ENCODE data around the gene GNL1.

Gene GNL1

GRCh38 chr6:30568245-30568644 is 12.0 kb upstream of the GNL1 start:
- DNase-seq (ENCODE audit: low read depth, low spot score) = no peak

GRCh38 chr6:30565772-30566171 is 9.5 kb upstream of the GNL1 start:
- no peak for DNase-seq (ENCODE audit: low read depth, low spot score)

- DNase-seq (ENCODE audit: low read depth, low spot score) = no peak
Observed at GRCh38 chr6:30564114-30564513, 7.8 kb upstream of the GNL1 start.

GRCh38 chr6:30562470-30563425 is 6.5 kb upstream of the GNL1 start:
- no peak for DNase-seq (ENCODE audit: low read depth, low spot score)

GRCh38 chr6:30560930-30561329 is 4.6 kb upstream of the GNL1 start:
- no peak for DNase-seq (ENCODE audit: low read depth, low spot score)

GRCh38 chr6:30557683-30557981 is 1.3 kb upstream of the GNL1 start:
- no peak for DNase-seq (ENCODE audit: low read depth, low spot score)

- DNase-seq (ENCODE audit: low read depth, low spot score) = peak; percentile 97
Observed at GRCh38 chr6:30556906-30557682, 805 bp upstream of the GNL1 start, which contains the start of gene PRR3. Gene PRR3 (plus strand): TSS chr6:30557295. CDS start chr6:30557345, 50 bp downstream.

GRCh38 chr6:30555816-30556065 is 548 bp downstream of the GNL1 start:
- DNase-seq (ENCODE audit: low read depth, low spot score) = no peak

GRCh38 chr6:30554962-30555815 is 1.1 kb downstream of the GNL1 start:
- peak; percentile 72 for DNase-seq (ENCODE audit: low read depth, low spot score)

GRCh38 chr6:30554404-30554803 is 1.9 kb downstream of the GNL1 start:
- DNase-seq (ENCODE audit: low read depth, low spot score) = no peak

GRCh38 chr6:30548375-30548774 is 7.9 kb downstream of the GNL1 start:
- DNase-seq (ENCODE audit: low read depth, low spot score) = no peak

- no peak for DNase-seq (ENCODE audit: low read depth, low spot score)
Observed at GRCh38 chr6:30547454-30547853, 8.8 kb downstream of the GNL1 start.

- peak; percentile 37 for DNase-seq (ENCODE audit: low read depth, low spot score)
Observed at GRCh38 chr6:30544666-30545272, 11.5 kb downstream of the GNL1 start.

- no peak for DNase-seq (ENCODE audit: low read depth, low spot score)
Observed at GRCh38 chr6:30543821-30544220, 12.5 kb downstream of the GNL1 start.

GRCh38 chr6:30542915-30543314 is 13.4 kb downstream of the GNL1 start:
- DNase-seq (ENCODE audit: low read depth, low spot score) = no peak

GRCh38 chr6:30542404-30542725 is 13.9 kb downstream of the GNL1 start:
- DNase-seq (ENCODE audit: low read depth, low spot score) = no peak

- DNase-seq (ENCODE audit: low read depth, low spot score) = peak; percentile 94
Observed at GRCh38 chr6:30541515-30542403, 14.5 kb downstream of the GNL1 start.

- no peak for DNase-seq (ENCODE audit: low read depth, low spot score)
Observed at GRCh38 chr6:30537931-30538330, 18.4 kb downstream of the GNL1 start.

GRCh38 chr6:30533460-30534294 is 22.6 kb downstream of the GNL1 start:
- DNase-seq (ENCODE audit: low read depth, low spot score) = no peak

GRCh38 chr6:30530014-30530413 is 26.3 kb downstream of the GNL1 start:
- DNase-seq (ENCODE audit: low read depth, low spot score) = no peak
